ENCODE measurements around the gene LCNL1. TPM values are rescaled to one million over a fixed set of nuclear protein-coding genes. Genes with fewer than 3 reads are reported as not detected.

The LCNL1 gene
- total RNA-seq, 1 experiment from 2014 or later, result not detected

GRCh38 chr9:136997371-136997770, 14.6 kb downstream of the LCNL1 start:
- ChIA-PET POLR2A (interaction anchor here (0.5 kb wide), 1 partner anchor 213 kb away, joined by 3 read pairs; no protein-coding TSS in a partner anchor), CTCF (interaction anchor here (0.6 to 1.4 kb wide), 4 partner anchors 32 to 70 kb away, joined by 3 to 5 read pairs (median 4); partner anchors contain the start of gene C8G)
- no peak for DNase-seq (ENCODE audit: unreplicated experiment)
- intact Hi-C loops (cut with micrococcal nuclease), result no loop called here
- peaks cover 7% of the 10 kb centered on the region for H3K36me3 Mint-ChIP-seq (ENCODE audit: insufficient read depth, unreplicated experiment)
- no peak overlapping the region for H3K27ac Mint-ChIP-seq (ENCODE audit: low read depth, unreplicated experiment)
- H3K4me1 Mint-ChIP-seq (ENCODE audit: insufficient read depth, unreplicated experiment), result peaks cover 4% of the 10 kb centered on the region
- H3K9me3 Mint-ChIP-seq (ENCODE audit: unreplicated experiment), result no peaks in the 10 kb centered on the region
- TF ChIP-seq, protein P1, sequence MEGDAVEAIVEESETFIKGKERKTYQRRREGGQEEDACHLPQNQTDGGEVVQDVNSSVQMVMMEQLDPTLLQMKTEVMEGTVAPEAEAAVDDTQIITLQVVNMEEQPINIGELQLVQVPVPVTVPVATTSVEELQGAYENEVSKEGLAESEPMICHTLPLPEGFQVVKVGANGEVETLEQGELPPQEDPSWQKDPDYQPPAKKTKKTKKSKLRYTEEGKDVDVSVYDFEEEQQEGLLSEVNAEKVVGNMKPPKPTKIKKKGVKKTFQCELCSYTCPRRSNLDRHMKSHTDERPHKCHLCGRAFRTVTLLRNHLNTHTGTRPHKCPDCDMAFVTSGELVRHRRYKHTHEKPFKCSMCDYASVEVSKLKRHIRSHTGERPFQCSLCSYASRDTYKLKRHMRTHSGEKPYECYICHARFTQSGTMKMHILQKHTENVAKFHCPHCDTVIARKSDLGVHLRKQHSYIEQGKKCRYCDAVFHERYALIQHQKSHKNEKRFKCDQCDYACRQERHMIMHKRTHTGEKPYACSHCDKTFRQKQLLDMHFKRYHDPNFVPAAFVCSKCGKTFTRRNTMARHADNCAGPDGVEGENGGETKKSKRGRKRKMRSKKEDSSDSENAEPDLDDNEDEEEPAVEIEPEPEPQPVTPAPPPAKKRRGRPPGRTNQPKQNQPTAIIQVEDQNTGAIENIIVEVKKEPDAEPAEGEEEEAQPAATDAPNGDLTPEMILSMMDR (IDR thresholded peaks at IDR 0.05; ENCODE audit: unreplicated experiment), result no peak
- BruUV-seq (replicated peaks), result no TSS peak
- H3K27me3 Mint-ChIP-seq (ENCODE audit: insufficient read depth, unreplicated experiment), result no peaks in the 10 kb centered on the region
- H3K4me3 Mint-ChIP-seq (ENCODE audit: unreplicated experiment), result peak overlapping the region; percentile 57

DNA sequence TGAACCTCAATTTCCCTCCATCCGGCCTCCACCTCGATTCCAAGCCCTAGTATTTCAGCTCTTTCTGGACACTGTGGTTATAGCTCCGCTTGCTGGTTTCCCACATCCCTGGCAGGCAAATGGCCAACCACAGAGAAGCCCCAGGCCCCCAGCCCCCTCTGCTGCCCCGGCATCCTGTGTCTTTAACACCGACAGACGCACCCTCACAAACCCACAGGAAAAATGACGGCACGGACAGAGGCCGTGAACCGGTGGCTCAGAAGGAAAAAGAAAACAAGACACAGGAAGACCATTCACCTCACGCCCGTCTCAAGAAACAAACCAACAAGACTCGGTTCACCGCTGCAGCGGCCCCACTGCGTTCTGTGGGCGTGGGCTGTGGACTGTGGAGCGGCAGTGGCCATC, 15.0 kb downstream of the LCNL1 start:
- H3K4me1 Mint-ChIP-seq (ENCODE audit: insufficient read depth, unreplicated experiment), result peaks cover 4% of the 10 kb centered on the region
- intact Hi-C loops (cut with micrococcal nuclease), result no loop called here
- H3K27me3 Mint-ChIP-seq (ENCODE audit: insufficient read depth, unreplicated experiment), result no peaks in the 10 kb centered on the region
- DNase-seq (ENCODE audit: unreplicated experiment), result no peak
- peak overlapping the region; percentile 57 for H3K4me3 Mint-ChIP-seq (ENCODE audit: unreplicated experiment)
- H3K27ac Mint-ChIP-seq (ENCODE audit: low read depth, unreplicated experiment), result no peak overlapping the region
- peaks cover 7% of the 10 kb centered on the region for H3K36me3 Mint-ChIP-seq (ENCODE audit: insufficient read depth, unreplicated experiment)
- TF ChIP-seq, protein P1 (IDR thresholded peaks at IDR 0.05; ENCODE audit: unreplicated experiment), result no peak
- ChIA-PET POLR2A (no interaction called here), CTCF (interaction anchor here (0.6 kb wide), 1 partner anchor 69 kb away, joined by 3 read pairs; no protein-coding TSS in a partner anchor)
- H3K9me3 Mint-ChIP-seq (ENCODE audit: unreplicated experiment), result no peaks in the 10 kb centered on the region
- BruUV-seq (replicated peaks), result no TSS peak

DNA sequence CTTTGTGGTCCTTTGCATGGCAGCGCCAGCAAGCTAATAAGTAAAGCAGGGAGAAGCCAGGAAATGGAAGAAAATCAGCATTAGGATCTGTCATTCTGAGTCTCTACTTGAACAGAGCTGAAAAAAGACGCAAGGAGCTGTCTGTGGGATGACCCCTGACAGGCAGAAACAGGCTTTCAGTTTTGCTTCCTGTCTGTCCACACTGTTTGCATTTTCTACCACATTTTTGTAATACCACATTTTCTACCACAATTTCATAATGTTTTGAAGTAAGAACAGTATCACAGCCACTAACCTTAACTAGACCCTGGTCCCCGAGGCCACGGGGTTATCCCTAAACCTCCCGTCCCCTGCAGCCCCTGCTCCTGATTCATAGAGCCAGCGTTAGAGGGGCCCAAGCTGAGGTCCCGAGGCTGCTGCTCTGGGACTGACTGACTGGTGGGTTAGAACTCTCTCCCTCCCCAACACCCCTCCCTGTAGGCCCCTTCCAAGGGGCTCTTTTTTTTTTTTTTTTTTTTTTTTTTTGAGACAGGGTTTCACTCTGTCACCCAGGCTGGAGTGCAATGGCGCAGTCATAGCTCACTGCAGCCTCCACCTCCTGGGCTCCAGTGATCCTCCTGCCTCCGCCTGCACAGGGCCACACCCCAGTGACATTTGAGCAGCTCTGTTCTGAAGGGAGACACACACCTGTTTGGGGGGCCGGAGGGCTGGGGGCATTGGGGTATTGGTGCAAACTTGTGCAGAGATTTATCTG, 17.6 kb downstream of the LCNL1 start:
- Mint-ChIP-seq H3K4me1 (ENCODE audit: insufficient read depth, unreplicated experiment) (peaks cover 4% of the 10 kb centered on the region), H3K27ac (ENCODE audit: low read depth, unreplicated experiment) (no peak overlapping the region), H3K27me3 (ENCODE audit: insufficient read depth, unreplicated experiment) (no peaks in the 10 kb centered on the region), H3K4me3 (ENCODE audit: unreplicated experiment) (no peak overlapping the region), H3K36me3 (ENCODE audit: insufficient read depth, unreplicated experiment) (no peaks in the 10 kb centered on the region), H3K9me3 (ENCODE audit: unreplicated experiment) (no peaks in the 10 kb centered on the region)
- DNase-seq (ENCODE audit: unreplicated experiment), result no peak
- ChIA-PET CTCF (interaction anchor here (0.6 to 1.6 kb wide), 4 partner anchors 29 to 66 kb away, joined by 3 to 10 read pairs (median 4); partner anchors contain the start of genes ABCA2 and C8G), POLR2A (no interaction called here)
- no TSS peak for BruUV-seq (replicated peaks)
- TF ChIP-seq, protein P1 (IDR thresholded peaks at IDR 0.05; ENCODE audit: unreplicated experiment), result no peak
- intact Hi-C loops (cut with micrococcal nuclease), result no loop called here

DNA sequence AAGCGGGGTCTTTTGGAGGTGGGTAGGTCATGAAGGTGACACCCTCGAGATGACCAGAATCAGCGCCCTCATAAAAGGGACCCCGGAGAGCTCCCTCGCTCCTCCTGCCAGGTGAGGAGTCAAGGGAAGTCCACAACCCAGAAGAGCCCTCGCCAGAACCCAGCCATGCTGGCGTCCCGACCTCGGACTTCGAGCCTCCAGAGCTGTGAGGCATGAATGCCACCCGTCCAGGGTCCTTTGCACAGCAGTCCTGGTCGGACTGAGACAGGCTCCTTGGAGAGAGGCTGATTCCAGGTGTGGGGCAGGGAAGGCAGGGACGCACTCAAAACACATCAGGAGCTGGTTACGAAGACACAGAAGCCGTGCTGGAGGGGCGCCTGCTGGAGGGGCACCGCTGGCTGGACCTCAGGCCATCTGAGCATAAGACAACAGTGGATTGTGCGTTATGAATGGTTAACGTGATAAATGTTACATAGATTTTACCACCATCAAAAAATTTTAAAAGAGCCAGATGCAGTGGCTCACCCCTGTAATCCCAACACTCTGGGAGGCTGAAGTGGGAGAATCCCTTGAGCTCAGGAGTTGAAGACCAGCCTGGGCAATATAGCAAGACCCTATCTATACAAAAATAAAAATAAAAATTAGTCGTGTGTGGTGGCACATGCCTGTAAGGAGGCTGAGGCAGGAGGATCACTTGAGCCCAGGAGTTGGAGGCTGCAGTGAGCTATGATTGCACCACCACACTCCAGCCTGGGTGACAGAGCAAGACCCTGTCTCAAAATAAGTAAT, 19.3 kb downstream of the LCNL1 start:
- ChIA-PET POLR2A (no interaction called here), CTCF (interaction anchor here (0.6 to 2.2 kb wide), 5 partner anchors 24 to 202 kb away, joined by 3 to 18 read pairs (median 3); partner anchors contain the start of gene ENTPD2)
- Mint-ChIP-seq H3K4me3 (ENCODE audit: unreplicated experiment) (no peak overlapping the region), H3K27me3 (ENCODE audit: insufficient read depth, unreplicated experiment) (no peaks in the 10 kb centered on the region), H3K36me3 (ENCODE audit: insufficient read depth, unreplicated experiment) (no peaks in the 10 kb centered on the region), H3K4me1 (ENCODE audit: insufficient read depth, unreplicated experiment) (peaks cover 4% of the 10 kb centered on the region), H3K9me3 (ENCODE audit: unreplicated experiment) (no peaks in the 10 kb centered on the region), H3K27ac (ENCODE audit: low read depth, unreplicated experiment) (no peak overlapping the region)
- TF ChIP-seq, protein P1 (IDR thresholded peaks at IDR 0.05; ENCODE audit: unreplicated experiment), result no peak
- BruUV-seq (replicated peaks), result no TSS peak
- DNase-seq (ENCODE audit: unreplicated experiment), result no peak
- intact Hi-C loops (cut with micrococcal nuclease), result no loop called here
